ENCODE results near the gene AHSP.
"Not testable (repeated sequence)": the region's sequence is repeated elsewhere in the genome, so short reads cannot be mapped to it uniquely, and the experiment has no call there.

The AHSP gene

DNA sequence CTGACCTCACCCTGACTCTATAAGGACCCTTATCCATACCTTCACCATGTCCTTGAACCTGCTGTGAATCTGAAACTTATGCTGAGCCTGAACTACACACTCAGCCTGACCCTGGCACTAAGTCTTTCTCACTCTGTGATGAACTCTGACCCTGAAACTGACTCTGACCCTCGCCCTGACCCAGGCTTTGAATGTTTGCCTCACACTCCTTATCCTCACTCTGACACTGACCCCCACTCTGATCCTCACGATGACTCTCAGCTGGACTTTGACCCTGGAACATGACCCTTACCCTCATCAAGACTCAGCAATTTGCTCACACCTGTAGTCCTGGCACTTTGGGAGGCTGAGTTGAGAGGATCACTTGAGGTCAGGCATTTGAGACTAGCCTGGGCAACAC is 4.4 kb downstream of the AHSP start:
- DNase-seq, result no peak

DNA sequence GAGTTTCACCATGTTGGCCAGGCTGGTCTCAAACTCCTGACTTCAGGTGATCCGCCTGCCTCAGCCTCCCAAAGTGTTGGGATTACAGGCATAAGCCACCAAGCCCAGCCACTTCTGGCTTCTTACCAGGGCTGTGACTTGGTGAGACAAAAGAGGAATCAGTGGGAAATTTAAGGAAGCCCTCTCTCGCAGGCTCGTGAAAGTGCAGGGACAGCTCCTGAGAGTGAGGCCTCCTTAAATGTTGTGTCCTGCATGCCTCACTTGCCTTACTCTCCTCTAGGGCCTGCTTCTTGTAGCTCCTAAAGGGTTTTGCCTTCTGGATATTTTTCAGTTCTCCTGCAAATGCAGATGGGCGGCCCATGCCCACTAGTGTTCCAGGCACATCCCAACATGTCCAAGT is 5.2 kb downstream of the AHSP start:
- no peak for DNase-seq

DNA sequence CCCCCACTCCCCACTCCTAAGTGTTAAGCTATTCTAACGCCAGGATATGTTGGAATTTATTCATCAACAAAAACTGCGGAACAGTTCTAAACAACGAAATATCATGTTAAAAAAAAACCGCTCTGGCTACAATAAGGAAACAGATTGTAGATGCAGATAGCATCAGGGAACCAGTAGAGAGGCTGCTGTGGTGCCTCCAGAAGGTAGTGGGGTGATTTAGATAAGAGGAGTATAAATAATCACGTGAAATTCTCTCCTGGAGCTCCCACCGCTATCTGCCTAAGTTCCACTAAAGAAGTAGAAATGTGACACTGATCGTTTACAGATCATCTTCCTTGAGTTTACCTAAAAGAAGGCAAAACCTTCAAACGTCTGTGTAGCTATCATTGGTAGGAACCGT is 8.0 kb downstream of the AHSP start:
- DNase-seq, result peak; percentile 94

DNA sequence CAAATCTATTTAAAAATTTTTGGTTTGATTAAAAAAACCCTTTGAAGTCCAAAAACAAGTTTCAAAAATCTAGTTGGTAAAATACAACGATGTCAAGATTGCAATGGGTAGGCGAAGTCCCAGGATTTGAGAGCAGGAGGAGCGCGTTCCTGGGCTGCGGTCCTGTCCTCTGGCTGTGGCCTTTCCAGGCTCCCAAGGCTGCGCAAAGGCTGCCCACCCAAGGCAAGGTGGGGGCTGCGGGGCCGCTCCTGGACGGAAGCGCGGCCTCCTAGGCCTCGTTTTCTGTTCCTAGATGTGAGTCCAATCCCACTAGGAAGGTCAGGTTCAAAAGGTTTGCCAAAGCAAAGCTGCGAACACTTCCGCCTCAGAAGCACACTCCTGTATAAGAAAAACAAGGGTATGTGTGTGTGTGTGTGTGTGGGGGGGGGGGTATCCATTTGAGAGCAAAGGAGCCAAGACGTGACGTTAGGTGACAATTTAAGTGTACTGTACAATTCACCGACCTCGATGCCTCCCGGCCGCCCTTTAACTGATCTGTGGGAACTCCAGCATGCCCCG is 9.2 kb downstream of the AHSP start:
- DNase-seq, result no peak

DNA sequence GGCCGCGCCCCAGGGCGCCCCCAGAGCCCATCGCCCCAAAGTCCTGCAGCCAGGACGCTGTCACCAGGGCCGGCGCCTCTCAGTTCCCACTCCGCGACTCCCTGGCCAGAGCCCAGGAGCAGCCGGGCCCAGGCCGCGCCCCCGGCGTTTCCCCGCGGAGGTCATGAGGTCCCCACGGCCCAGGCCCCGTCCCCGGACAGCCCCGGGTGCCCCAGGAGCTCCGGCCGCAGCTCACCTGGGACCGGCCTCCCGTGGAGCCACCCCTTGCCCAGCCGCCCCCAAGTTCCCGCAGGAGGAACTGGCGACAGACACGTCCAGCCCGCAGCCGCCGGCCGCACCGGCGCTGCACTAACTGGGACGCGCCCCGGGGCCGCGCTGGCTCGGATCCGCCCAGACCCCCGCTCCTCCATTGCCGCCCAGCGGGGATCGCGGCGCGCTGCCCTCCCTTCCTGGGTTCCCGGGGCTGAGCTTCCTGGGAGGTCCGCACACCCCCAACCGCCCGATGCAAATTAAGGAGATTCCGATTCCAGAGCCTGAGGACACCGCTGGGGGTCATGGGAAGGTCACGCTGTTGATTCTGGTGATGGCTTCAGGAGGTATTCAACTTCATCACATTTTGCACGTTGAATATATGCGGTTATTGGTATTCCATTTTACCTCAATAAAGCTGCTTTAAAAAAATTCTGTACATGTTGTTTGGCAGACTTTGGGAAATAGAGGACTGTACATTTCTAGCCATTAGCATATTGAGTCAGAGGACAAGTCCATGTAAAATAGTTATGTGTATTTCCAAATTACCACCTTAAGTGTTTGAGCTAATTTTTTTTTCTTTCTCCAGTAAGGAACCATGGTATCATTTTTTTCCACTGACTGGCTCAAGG is 9.9 kb downstream of the AHSP start:
- DNase-seq, result peak; percentile 29

DNA sequence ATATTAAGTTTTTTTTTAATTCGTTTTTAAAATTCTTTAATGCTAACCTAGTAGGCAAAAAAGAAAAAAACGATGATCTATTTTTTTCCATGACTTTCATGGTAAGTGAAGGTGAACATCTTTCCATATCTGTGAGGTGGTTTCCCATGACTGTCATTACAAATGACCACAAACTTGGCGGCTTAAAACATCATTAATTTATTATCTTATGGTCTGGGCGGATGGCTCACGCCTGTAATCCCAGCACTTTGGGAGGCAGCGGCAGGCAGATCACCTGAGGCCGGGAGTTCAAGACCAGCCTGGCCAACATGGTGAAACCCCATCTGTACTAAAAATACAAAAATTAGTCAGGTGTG is 10.5 kb downstream of the AHSP start:
- DNase-seq, result not testable (repeated sequence)

DNA sequence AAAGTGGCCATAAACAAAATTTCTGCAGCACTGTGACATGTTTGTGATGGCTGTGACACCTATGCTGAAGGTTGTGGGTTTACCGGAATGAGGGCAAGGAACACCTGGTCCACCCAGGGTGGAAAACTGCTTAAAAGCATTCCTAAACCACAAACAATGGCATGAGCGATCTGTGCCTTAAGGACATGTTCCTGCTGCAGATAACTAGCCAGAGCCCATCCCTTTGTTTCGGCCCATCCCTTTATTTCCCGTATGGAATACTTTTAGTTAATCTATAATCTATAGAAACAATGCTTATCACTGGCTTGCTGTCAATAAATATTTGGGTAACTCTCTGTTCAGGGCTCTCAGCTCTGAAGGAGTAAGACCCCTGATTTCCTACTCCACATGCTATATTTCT is 12.1 kb downstream of the AHSP start:
- DNase-seq, result not testable (repeated sequence)

DNA sequence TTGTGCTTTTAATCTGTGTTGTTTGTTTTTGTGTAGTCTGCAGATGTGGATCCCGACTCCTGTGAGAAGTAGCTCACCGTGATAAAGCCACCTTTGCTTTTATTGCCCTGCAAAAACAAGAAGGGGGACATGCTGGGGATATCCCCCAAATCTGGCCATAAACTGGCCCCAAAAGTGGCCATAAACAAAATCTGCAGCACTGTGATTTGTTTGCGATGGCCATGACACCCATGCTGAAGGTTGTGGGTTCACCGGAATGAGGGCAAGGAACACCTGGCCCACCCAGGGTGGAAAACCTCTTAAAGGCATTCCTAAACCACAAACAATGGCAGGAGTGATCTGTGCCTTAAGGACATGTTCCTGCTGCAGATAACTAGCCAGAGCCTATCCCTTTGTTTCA is 15.1 kb downstream of the AHSP start:
- no peak for DNase-seq

DNA sequence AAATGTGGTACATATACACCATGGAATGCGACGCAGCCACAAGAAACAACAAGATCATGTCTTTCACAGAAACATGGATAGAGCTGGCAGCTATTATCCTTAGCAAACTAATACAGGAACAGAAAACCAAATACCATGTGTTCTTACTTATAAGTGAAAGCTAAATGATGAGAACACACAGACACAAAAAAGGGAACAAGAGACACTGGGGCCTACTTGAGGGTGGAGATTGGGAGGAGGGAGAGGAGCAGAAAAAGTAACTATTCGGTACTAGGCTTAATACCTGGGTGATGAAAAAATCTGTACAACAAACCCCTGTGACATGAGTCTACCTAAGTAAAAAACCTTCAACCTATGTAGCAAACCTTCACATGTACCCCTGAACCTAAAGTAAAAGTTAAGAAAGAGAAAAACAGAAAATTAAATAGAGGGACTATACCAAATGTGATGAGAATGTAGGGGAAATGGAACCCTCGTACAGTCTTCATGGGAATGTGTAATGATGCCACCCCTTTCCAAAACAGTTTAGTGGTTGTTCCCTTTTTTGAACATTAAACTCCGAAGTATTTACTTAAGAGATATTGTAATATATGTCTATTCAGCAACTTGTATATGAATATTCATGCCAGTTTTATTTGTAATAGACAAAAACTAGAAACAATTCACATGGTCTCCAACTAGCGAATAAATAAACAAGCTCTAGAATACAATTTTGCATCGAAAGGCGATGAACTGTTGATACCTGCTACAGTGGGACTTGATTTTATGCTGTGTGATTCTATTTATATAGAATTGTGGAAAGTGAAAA is 33.9 kb downstream of the AHSP start:
- no peak for DNase-seq

DNA sequence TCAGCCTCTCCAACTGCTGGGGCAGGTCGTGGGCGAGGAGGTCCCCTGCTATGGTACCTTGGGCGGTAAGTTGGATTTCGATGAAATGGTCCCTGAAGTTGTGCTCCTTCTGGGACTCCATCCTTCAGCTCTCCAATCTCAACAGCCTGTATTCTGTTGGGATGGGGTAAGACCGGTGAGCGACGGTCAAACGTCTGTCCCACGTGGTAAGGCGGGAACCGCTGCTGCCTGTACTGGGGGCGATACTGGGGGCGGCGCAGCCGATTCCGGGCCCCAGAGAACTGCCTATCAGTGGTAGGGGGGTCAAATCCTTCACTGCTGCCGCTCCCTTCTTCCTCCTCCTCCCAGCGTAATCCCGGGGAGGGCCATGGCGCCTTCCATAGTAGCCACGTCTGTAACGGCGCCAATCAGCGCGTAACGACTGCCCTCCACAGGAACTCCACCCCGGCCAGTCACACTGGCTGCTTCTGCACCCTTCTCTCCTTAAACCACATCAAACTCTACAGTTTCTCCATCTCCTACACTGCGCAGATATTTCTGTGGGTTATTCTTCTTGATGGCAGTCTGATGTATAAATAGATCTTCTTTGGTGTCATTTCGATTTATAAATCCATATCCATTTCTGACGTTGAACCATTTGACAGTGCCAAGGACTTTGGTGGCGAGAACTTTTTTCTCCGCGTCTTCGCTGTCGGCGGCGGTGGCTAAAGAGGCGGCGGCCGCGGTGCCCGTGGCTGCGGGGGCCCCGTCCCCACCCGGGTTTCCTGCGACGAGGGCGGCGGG is 41.1 kb downstream of the AHSP start:
- DNase-seq, result peak; percentile 65

DNA sequence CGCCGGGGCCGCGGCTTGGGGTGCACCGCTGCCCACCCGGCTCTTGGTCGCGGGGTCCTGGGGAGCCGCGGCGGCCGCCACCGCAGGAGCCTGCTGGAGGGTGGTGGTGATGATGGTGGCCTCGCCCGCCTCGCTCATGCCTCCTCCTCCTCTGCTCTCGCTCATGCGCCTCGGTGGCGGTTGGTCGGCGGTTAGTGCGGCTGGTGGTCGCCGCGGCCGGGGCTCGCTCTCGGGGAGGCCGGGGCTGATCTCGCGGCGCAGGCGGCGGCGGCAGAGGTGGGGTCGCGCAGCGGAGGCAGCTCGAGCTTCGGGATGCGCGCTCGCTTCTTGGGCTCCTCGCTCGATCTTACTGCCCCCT is 41.6 kb downstream of the AHSP start:
- DNase-seq, result peak; percentile 13

DNA sequence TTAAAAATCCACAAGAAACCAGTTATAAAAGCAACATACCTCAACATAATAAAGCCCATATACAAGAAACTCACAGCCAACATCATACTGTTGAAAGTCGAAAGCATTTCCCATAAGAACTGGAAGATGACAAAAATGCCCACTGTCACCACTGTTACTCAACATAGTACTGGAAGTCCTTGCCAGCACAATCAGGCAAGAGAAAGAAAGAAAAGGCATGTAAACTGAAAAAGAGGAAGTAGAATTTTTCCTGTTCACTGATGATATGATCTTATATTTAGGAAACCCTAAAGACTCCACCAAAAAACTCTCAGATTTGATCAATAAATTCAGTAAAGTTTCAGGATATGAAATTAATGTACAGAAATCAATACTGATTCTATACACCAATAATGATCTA is 45.1 kb downstream of the AHSP start:
- DNase-seq, result peak; percentile 26

DNA sequence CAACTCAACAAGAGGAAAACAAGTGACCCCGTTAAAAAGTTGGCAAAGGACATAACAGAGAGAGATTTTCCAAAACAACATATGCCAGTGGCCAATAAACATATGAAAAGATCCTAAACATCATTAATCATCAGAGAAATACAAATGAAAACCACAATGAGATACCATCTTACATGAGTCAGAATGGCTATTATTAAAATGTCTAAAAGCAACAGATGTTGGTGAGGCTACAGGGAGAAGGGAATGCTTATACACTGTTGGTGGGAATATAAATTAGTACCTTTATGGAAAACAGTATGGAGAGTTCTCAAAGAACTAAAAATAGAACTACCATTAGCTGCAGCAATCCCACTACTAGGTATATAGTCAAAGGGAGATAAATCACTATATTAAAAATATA is 46.5 kb downstream of the AHSP start:
- not testable (repeated sequence) for DNase-seq

DNA sequence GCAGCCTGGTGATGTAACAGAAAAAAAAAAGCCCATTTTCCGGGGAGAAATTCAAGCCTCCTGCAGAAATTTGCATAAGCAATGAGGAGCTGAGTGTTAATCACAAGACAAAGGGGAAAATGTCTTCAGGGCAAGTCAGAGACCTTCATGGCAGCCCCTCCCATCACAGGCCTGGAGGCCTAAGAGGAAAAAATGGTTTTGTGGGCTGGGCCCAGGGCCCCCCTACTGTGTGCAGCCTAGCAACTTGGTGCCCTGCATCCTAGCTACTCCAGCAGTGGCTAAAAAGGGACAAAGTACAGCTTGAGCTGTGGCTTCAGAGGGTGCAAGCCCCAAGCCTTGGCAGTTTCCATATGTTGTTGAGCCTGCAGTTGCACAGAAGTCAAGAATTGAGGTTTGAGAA is 49.7 kb downstream of the AHSP start:
- DNase-seq, result no peak

All from hematopoietic multipotent progenitor cell treated with erythropoietin and hydrocortisone succinate and interleukin-3 and kit ligand, for 6 days (in vitro differentiated cells).